ENCODE results near the gene PHKG2. TPM values are rescaled to one million over a fixed set of nuclear protein-coding genes. Genes with fewer than 3 reads are reported as not detected.

PHKG2 gene
- total and polyA plus RNA-seq, 4 donors = 12.2 to 37.4 (median 31.7) TPM

DNA sequence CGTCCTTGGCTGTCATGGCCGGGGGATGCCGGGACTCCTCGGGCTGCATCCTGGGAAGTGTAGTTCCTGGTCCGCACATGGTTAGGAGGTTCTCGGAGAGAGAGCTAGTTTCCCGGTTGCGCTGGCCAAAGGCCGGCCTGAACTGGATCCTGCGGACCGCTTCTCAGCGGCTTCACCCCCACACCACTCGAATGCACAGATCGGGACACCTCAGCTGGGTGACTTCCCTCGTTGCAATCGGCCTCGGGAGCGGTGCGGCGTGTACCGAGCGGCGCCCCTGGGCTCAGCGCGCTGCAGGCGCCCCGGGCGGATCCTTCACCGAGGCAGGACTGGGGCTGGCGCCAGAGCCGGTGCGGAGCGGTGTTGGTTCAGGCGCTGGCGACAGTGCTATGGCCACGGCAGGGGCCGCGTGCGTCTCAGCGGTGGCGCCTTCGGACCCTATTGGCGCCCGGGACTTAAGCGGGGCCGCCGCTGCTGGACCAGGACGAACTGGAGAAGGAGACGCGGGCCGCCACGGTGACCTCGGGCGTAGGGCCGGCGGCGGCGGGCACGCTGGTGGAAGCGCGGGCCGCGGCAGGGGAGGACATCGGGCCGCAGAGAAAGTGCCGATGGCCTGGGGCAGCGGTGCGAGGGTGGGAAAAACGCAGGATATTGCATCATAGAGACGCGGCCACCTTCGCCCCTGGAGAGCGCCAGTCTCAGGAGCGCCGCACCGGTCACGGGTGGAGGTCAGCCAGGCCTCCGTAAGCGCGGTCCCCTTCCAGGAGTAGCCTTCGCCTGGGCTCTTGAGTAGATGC is 27.4 kb downstream of the PHKG2 start:
- no peaks in the 10 kb centered on the region for H3K27me3 ChIP-seq (ENCODE audit: control insufficient read depth in 3 of 3, insufficient read depth in 3 of 3, low read length in 2 of 3)
- H3K36me3 ChIP-seq (ENCODE audit: control insufficient read depth in 4 of 4, insufficient read depth in 4 of 4, low read length in 4 of 4) = peaks cover 0 to 38% (median 23%) of the 10 kb centered on the region in 4 donors
- TF ChIP-seq, protein P1, sequence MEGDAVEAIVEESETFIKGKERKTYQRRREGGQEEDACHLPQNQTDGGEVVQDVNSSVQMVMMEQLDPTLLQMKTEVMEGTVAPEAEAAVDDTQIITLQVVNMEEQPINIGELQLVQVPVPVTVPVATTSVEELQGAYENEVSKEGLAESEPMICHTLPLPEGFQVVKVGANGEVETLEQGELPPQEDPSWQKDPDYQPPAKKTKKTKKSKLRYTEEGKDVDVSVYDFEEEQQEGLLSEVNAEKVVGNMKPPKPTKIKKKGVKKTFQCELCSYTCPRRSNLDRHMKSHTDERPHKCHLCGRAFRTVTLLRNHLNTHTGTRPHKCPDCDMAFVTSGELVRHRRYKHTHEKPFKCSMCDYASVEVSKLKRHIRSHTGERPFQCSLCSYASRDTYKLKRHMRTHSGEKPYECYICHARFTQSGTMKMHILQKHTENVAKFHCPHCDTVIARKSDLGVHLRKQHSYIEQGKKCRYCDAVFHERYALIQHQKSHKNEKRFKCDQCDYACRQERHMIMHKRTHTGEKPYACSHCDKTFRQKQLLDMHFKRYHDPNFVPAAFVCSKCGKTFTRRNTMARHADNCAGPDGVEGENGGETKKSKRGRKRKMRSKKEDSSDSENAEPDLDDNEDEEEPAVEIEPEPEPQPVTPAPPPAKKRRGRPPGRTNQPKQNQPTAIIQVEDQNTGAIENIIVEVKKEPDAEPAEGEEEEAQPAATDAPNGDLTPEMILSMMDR (IDR thresholded peaks at IDR 0.05; ENCODE audit: control extremely low read depth, extremely low read depth) = no peak
- H3K9ac ChIP-seq (ENCODE audit: insufficient read depth in 1 of 2, low read length in 2 of 2) = peak overlapping the region in 1 of 2 donors; percentile 59
- peak overlapping the region; percentile 50 for H3K4me3 ChIP-seq
- peak overlapping the region; percentile 80 for H3K27ac ChIP-seq (ENCODE audit: low read depth in 1 of 2, low read length in 1 of 2)
- no peaks in the 10 kb centered on the region for H3K9me3 ChIP-seq (ENCODE audit: control insufficient read depth in 4 of 4, insufficient read depth in 3 of 4, low read length in 3 of 4)
- peaks cover 0 to 11% (median 2%) of the 10 kb centered on the region in 5 donors for H3K4me1 ChIP-seq (ENCODE audit: control insufficient read depth in 5 of 5, insufficient read depth in 5 of 5, low read length in 5 of 5)
- 0 to 1% methylated on average over 68 to 81 of the region's 81 CpGs for WGBS, 2 donors
- ATAC-seq (ENCODE audit: insufficient read depth, low FRiP score) (peak; percentile 88), DNase-seq (peak; percentile 89 to 94 (median 90))

DNA sequence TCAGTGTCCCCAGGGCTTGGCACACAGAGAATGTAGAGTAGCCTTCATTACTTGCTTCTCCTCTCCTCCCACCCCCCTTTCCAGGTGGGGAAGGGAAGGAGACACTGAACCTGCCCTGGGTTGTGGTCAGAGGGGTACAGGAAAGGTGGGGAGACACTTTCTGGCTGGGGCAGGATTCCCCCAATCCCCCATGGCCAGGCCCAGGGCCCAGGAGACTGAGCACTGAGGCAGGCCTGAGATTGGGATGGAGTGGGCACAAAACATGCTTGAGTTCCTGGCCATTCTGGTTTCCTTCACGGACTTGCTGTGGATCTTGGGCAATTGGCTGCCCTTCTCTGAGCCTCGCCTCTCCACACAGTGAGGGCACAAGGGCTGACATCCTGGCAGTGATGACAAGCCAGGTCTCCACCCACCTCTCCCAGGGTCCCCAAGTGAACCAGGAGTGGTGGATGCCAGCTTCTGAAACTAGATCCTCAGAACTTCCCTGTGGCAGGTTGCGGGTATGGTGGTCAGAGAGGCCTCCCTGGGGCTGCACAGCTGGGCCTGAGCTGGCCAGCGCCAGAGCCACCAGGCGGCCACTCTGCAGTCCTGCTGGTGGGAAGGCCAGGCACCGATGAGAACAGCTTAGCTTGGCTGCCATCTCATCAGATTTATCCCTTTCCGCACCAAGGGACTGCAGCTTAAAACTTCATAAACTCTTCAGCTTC is 29.5 kb downstream of the PHKG2 start:
- Histone ChIP-seq H3K27me3 (ENCODE audit: control insufficient read depth in 3 of 3, insufficient read depth in 3 of 3, low read length in 2 of 3) (no peaks in the 10 kb centered on the region), H3K9me3 (ENCODE audit: control insufficient read depth in 4 of 4, insufficient read depth in 3 of 4, low read length in 3 of 4) (no peaks in the 10 kb centered on the region), H3K27ac (ENCODE audit: low read depth in 1 of 2, low read length in 1 of 2) (no peak overlapping the region), H3K4me1 (ENCODE audit: control insufficient read depth in 5 of 5, insufficient read depth in 5 of 5, low read length in 5 of 5) (peaks cover 0 to 11% (median 2%) of the 10 kb centered on the region in 5 donors), H3K9ac (ENCODE audit: insufficient read depth in 1 of 2, low read length in 2 of 2) (no peak overlapping the region), H3K4me3 (no peak overlapping the region), H3K36me3 (ENCODE audit: control insufficient read depth in 4 of 4, insufficient read depth in 4 of 4, low read length in 4 of 4) (peaks cover 7 to 33% (median 18%) of the 10 kb centered on the region in 4 donors)
- WGBS, 2 donors = 81 to 85% methylated on average over 7 of the region's 7 CpGs
- no peak for ATAC-seq (ENCODE audit: insufficient read depth, low FRiP score)
- TF ChIP-seq, protein P1 (IDR thresholded peaks at IDR 0.05; ENCODE audit: control extremely low read depth, extremely low read depth) = no peak
- DNase-seq = no peak

DNA sequence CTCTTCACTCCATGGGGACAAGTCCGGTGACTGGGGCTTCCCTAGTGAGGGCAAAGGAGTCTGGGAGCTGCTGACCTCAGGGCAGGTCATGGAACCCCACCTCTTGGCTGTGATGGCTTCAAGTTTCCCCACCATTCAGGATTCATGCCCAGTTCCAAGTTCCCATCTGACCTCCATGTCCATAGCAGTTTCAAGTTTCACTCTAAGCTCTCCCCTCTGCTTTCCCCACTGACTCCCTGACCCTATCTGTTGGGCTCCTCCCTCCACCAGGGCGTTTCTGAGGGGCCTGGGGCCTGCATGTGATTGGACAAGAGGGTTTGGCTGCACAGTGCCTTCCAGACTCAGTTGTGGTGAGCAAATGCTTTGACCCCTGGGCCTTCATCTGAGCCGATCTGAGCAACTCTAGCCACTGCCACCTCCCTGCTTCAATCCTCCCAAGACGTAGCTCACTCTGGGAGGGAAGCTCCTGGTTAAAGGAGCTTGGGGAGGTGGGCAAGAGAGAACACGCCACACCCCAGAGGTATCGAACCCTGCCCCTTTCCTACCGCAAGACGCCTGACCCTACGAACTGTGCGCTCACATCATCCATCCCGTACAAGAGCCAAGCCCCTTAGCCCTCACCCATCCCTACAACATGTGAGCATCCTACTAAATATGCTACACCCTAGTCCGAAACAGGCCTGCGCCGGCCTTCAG is 30.5 kb downstream of the PHKG2 start:
- DNase-seq (no peak), ATAC-seq (ENCODE audit: insufficient read depth, low FRiP score) (no peak)
- TF ChIP-seq, protein P1 (IDR thresholded peaks at IDR 0.05; ENCODE audit: control extremely low read depth, extremely low read depth) = no peak
- H3K27me3 ChIP-seq (ENCODE audit: control insufficient read depth in 3 of 3, insufficient read depth in 3 of 3, low read length in 2 of 3) = no peaks in the 10 kb centered on the region
- no peak overlapping the region for H3K4me3 ChIP-seq
- 85 to 89% methylated on average over 14 of the region's 14 CpGs for WGBS, 2 donors
- H3K9me3 ChIP-seq (ENCODE audit: control insufficient read depth in 4 of 4, insufficient read depth in 3 of 4, low read length in 3 of 4) = no peaks in the 10 kb centered on the region
- no peak overlapping the region for H3K9ac ChIP-seq (ENCODE audit: insufficient read depth in 1 of 2, low read length in 2 of 2)
- H3K27ac ChIP-seq (ENCODE audit: low read depth in 1 of 2, low read length in 1 of 2) = no peak overlapping the region
- H3K36me3 ChIP-seq (ENCODE audit: control insufficient read depth in 4 of 4, insufficient read depth in 4 of 4, low read length in 4 of 4) = peaks cover 9 to 33% (median 18%) of the 10 kb centered on the region in 4 donors
- H3K4me1 ChIP-seq (ENCODE audit: control insufficient read depth in 5 of 5, insufficient read depth in 5 of 5, low read length in 5 of 5) = peaks cover 0 to 11% (median 2%) of the 10 kb centered on the region in 5 donors
